ENCODE measurements around the gene PRR23A.
"Not testable (repeated sequence)": the region's sequence is repeated elsewhere in the genome, so short reads cannot be mapped to it uniquely, and the experiment has no call there.

Gene PRR23A

GRCh38 chr3:139006051-139006716 is at the start of gene PRR23A:
PRR23A (minus strand) TSS chr3:139006268; CDS start chr3:139006268, 0 bp downstream.
- DNase-seq (ENCODE audit: low spot score): no peak

- DNase-seq (ENCODE audit: low spot score): no peak
These were observed 46.9 kb upstream of the PRR23A start for GRCh38 chr3:139052802-139053600.

DNA sequence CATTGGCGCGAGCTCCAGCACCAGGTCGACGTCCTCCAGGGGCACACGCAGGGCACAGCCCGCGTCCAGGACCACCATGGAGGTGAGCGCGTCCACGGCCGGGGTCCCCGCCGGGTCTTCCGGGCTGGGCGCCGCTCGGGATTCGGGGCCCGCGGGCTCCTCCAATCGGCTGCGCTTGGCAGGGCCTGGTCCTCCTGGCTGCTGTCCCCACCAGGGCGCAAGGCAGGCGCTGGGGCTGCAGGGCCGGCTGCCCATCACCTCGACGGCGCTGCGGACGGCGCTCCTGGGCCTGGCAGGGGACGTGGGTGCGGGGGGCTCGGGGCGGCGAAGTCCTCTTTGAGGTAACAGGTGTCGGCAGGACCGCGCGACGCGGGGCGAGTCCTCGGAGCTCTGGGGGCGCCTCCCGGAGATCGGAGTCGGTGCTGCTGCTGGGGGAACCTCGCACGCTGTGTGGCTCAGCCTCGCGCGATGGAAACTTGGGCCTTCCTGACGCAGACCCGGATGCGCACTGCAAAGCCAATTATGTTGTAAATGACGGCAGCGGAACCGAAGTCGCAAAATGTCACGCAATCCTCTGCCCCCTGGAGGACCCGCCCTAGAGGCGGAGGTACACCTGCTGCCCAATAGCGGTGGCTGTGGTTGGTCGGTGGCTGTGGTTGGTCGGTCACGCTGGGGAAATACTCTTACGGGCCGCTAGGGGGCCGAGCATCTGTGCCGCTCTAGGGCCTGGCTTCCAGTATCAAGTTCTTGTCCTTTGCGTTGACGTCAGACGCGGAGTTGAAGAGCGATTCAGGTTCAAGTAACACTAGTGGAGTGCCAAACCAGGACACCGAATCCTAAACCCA is 38.5 kb upstream of the PRR23A start, which contains the start of gene PRR23C:
PRR23C (minus strand) TSS at position 527 of the 845 bp plus-strand sequence; CDS start at position 255, 272 bp downstream.
- no peak for DNase-seq (ENCODE audit: low spot score)

GRCh38 chr3:139043554-139044365 is 37.7 kb upstream of the PRR23A start:
- DNase-seq (ENCODE audit: low spot score): no peak

GRCh38 chr3:139037478-139037877 is 31.4 kb upstream of the PRR23A start:
- DNase-seq (ENCODE audit: low spot score): no peak

DNA sequence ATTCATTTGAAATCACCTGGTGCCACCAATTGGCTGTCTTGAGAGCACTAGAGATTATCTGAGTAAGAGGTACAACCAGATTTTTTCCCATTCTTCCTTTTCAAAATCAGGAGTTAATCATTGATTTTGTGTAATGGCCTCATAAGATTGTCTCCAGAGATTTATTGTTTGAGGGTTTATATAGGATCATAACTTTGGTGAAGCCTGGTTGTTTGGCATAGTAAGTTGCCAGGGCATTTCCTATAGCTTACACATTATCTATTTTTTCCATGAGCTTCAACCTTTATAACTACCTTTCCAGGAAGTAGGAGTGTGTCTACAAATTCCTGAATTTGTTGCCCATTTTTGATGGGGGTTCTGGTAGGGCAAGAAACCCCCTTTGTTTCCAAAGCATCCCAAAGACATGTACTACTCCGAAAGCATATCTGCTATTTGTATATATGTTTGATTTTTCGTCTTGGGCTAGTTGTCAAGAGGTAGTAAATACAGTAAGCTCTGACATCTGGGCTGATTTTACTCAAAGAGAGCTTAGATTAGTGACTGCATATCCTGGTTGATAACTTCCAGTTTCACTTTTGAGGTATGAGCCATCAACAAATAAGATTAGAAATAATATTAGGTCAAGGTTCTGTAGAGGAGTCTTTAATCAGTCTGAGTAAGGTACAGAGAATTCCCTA is 26.4 kb upstream of the PRR23A start:
- DNase-seq (ENCODE audit: low spot score): no peak

- not testable (repeated sequence) for DNase-seq (ENCODE audit: low spot score)
These were observed 24.5 kb upstream of the PRR23A start for GRCh38 chr3:139030576-139030975.

DNA sequence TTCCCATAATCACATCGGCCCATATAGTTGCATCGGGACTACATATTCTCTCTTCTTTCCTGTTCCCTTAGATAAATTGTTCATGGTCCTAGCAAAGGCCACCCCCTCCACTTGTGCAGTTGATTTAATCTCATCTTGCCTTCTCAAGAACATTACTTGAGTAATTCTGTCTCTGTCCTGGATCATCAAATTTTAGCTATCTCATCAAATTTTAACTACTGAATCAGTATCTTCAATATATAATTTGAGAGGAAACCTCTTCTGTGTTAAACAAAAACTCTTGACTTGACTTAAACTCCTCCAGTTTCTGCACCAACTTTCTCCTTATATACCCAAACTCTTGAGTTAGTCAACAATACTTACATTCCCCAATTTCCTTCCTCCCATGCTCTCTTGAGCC is 18.9 kb upstream of the PRR23A start:
- no peak for DNase-seq (ENCODE audit: low spot score)

GRCh38 chr3:139020868-139021234 is 14.8 kb upstream of the PRR23A start, which contains the start of gene PRR23B:
PRR23B (minus strand) TSS chr3:139020926; CDS start chr3:139020661, 265 bp downstream.
- DNase-seq (ENCODE audit: low spot score): no peak

DNA sequence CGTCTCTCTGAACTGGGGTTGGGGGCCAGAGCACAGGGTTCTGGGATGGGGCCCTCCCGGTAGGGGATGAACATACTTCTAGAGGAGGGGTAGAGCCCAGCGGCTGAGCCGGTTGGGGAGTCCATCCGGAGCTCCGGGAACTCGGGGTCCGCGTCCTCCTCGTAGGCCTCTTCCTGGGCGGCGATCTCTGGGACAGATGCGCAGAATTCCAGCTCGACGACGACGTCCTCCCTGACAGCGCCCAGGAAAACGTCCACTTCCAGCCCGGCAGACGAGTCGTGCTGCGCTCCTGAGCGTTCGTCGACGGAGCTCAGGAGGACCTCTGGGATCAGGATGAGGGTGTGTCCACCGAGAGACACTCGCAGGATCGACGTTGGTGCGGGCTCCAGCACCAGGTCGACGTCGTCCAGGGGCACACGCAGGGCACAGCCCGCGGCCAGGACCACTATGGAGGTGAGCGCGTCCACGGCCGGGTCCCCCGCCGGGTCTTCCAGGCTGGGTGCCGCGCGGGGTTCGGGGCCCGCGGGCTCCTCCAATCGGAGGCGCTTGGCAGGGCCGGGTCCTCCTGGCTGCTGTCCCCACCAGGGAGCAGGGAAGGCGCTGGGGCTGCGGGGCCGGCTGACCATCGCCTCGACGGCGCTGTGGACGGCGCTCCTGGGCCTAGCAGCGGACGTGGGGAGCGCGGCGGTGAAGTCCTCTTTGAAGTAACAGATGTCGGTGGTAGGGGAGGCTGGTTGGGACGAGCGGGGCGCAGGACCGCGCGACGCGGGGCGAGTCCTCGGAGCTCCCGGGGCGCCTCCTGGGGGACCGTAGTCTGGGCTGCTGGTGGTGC is 14.2 kb upstream of the PRR23A start:
- DNase-seq (ENCODE audit: low spot score): no peak

DNA sequence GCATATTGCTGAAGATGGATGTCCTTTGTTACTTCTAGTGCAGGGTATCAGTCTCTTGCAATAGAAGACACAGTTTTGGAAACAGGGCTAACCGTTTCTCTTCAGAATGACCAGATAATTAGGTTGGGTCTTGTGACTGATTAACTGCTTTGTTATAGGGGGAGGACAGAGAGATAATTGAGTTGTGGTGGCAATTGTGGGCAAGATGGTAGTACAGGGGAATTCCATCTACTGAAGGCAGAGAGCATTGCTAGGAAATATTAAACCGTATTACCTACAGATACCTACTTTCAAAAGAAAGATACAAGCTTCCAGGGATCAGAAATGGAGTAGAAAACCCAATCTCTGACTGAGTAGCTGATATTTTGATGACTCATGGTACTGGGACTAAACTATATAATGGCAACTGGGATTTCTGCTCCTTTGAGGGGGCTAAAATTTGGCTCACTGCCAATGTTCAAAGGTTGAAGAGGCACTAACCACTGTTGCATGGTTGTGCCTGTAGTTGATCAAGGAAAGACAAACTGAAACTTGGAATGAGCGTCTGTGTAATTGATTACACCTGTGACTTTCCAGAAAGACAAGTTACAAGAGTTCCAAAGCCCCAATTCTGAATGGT is 10.5 kb upstream of the PRR23A start:
- no peak for DNase-seq (ENCODE audit: low spot score)

GRCh38 chr3:139005356-139005993 is 593 bp downstream of the PRR23A start:
- DNase-seq (ENCODE audit: low spot score): no peak

GRCh38 chr3:138995706-138996105 is 10.4 kb downstream of the PRR23A start:
- DNase-seq (ENCODE audit: low spot score): no peak

GRCh38 chr3:138987181-138987580 is 18.9 kb downstream of the PRR23A start:
- DNase-seq (ENCODE audit: low spot score): no peak

GRCh38 chr3:138985932-138986331 is 20.1 kb downstream of the PRR23A start:
- no peak for DNase-seq (ENCODE audit: low spot score)

- DNase-seq (ENCODE audit: low spot score): no peak
These were observed 21.3 kb downstream of the PRR23A start for GRCh38 chr3:138984816-138985215.

DNA sequence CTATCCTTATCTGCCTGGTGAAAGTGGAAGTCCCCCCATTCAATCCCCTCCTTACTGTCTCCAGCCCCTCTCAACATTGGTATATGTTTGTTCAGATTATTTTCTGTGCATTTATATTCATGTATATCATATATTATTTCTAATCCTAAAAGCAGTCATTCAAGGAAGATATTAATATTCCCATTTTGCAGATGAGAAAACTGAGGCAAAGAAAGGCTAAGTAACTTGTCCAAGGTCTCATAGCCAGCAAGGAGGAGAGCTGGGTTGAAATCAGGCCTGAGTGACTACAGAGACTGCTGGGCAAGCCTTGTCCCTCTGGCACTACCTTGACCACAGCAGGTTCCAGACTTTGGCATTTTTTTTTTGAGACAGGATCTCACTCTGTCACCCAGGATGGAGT is 30.0 kb downstream of the PRR23A start:
- no peak for DNase-seq (ENCODE audit: low spot score)

DNA sequence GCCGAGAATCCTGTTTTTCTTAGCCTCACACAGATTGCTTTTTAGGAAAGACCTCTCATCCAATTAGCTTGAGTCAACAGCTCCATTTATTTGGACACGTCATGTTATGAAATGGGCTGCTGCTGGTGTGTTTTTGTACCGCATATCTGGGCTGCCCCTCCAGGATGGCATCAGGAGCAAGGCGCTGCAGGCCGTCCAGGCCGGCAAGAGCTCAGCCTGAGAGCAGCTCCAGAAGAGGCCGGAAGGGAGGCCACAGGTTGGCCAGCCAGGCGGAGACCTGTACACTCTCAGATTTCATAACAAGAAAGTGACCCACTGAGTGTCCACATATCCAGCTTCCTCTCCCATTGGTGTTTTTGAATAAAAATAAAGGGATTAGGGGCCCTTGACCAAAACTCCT is 30.7 kb downstream of the PRR23A start:
- no peak for DNase-seq (ENCODE audit: low spot score)

DNA sequence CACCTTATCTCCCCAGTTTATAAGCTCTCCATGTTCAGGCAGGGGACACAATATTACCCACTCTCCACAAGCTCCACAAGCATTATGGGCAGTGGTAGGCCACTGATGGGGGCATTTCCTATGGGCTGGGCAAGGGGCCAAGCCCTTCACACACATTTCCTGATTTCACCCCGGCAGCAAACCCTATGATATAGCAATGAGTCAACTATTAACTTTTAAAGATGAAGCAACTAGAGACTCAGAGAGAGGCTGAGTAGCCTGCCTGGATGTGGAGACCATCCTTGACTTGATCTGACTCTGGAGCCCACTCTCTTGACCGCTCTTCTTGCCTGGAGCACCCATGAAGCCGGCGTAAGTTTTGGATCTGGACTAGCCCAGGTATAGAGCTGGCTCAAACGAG is 31.6 kb downstream of the PRR23A start:
- DNase-seq (ENCODE audit: low spot score): no peak
